Coronary artery (tissue), 2 donors: Measurements from ENCODE around the gene PPP3R1.
"Not testable (repeated sequence)": the region's sequence is repeated elsewhere in the genome, so short reads cannot be mapped to it uniquely, and the experiment has no call there.

Source experiments
- DNase-seq: peaks from one replicate; pipeline ENCODE4 v3.0.0-alpha.2; 2017; ENCODE audit warnings: low spot score
- H3K27ac ChIP-seq, 2 donors: fragments of 200-600 bp; sonication (generic); one replicate each; pipeline ENCODE4 v1.5.1; 2016 to 2019
- H3K4me3 ChIP-seq: fragments of 200-600 bp; sonication (generic); 2 replicates; pipeline ENCODE4 v1.5.1; 2016; ENCODE audit warnings: mild to moderate bottlenecking, moderate library complexity
- TF ChIP-seq, protein P1 (sequence below): fragments of 200-600 bp; sonication (generic); IDR thresholded peaks from one replicate; pipeline ENCODE4 v1.5.1; 2019; ENCODE audit warnings: antibody characterized with exemption

Gene PPP3R1

DNA sequence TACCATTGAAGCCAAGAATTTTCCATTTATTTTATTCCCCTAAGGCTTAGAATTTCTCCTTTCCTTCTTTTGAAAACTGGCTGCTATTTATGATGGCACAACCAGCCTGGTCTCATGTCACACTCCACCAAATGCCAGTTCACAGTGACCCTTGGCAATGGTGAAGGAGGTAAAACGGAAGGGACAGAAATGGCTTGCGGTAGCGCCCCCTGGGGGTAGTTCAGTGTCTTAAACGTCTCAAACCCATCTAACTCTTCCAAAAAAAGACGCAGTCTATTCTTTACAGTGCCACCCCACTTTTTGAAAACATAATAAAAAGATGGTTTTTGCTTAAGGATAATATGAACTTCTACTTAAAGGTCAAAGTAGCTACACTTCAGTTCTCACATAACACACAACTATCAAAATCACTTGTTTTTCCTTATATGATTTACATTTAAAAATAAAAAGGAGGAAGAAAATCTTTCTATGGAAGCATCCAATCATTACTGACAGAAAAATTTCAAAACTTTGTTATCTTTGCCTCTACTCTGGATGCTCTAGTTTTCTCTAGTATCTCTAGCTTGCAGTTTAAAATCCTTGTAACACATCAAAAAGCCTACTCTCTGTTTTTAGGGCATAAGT is 66.7 kb downstream of the PPP3R1 start:
- no peak overlapping the region for H3K4me3 ChIP-seq
- TF ChIP-seq, protein P1, sequence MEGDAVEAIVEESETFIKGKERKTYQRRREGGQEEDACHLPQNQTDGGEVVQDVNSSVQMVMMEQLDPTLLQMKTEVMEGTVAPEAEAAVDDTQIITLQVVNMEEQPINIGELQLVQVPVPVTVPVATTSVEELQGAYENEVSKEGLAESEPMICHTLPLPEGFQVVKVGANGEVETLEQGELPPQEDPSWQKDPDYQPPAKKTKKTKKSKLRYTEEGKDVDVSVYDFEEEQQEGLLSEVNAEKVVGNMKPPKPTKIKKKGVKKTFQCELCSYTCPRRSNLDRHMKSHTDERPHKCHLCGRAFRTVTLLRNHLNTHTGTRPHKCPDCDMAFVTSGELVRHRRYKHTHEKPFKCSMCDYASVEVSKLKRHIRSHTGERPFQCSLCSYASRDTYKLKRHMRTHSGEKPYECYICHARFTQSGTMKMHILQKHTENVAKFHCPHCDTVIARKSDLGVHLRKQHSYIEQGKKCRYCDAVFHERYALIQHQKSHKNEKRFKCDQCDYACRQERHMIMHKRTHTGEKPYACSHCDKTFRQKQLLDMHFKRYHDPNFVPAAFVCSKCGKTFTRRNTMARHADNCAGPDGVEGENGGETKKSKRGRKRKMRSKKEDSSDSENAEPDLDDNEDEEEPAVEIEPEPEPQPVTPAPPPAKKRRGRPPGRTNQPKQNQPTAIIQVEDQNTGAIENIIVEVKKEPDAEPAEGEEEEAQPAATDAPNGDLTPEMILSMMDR = no peak
- no peak for DNase-seq
- H3K27ac ChIP-seq = no peak overlapping the region

DNA sequence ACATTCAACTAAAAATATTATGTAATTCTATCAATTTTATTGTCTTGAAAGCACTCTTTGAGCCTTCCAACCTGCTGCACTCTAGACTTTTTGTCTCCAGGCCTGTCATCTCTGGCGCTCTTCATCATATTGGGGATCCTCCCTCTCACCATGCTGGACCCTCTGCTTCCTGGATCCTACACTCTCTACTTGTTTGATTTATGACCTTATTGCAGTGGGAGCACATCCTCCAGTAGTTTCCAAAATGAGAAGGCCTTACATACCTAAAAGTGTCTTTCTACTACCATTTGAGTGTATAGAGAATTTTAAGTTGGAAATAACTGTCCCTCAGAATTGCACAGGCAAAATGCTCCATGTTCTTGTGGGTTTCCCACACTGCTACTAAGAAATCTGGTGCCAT is 69.4 kb downstream of the PPP3R1 start:
- TF ChIP-seq, protein P1 = no peak
- H3K4me3 ChIP-seq = no peak overlapping the region
- DNase-seq = no peak
- no peak overlapping the region for H3K27ac ChIP-seq

DNA sequence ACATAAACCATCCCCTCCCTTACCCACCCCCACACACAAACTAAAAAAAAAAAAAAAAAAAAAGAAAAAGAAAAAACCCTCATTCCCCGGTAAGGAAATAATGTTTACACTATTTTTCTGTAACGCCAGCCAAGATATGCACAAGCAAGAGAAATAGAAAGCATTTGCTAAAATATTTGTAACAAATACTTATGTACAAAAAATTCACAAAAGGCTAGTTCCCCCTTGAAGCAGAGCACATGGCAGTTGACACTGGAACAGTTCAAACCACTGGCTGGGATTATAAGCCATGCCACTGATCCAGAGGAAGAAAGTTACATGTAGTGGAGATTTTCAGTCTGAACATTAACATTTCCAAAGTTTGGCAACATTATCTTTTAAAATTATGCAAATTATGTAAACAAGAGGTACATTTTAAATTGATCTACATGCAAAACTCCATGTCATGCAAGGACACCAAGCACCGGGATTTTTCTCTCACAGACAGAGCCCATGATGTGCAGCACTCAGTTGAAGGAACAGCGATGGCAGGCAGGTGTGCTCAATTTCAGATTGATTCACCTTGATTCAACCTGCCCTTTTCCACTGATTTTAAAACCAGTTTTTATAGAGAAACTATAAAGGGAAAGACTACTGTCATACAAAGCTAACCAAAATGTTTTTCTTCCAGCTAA is 73.2 kb downstream of the PPP3R1 start:
- Histone ChIP-seq H3K27ac (no peak overlapping the region), H3K4me3 (no peak overlapping the region)
- no peak for DNase-seq
- TF ChIP-seq, protein P1 = no peak

DNA sequence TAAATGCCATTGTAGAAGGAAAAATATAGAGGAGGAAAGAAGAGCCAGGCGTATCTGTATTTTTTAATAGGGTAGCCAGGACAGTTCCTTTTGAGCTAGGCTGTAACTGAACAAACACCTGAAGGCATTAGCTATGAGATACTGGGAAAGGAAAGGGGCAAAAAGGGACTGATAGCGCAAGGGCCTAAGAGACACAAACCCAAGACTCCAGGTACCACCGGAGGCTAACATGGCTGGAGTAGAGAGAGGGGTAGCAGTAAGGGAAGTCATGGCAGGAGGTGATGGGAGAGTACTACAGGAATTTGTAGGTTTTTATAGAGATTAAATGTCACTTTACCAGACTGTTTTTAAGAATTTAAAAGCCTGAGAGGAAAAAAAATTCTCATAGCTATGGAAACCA is 73.9 kb downstream of the PPP3R1 start:
- DNase-seq = no peak
- Histone ChIP-seq H3K27ac (no peak overlapping the region), H3K4me3 (no peak overlapping the region)
- TF ChIP-seq, protein P1 = no peak

DNA sequence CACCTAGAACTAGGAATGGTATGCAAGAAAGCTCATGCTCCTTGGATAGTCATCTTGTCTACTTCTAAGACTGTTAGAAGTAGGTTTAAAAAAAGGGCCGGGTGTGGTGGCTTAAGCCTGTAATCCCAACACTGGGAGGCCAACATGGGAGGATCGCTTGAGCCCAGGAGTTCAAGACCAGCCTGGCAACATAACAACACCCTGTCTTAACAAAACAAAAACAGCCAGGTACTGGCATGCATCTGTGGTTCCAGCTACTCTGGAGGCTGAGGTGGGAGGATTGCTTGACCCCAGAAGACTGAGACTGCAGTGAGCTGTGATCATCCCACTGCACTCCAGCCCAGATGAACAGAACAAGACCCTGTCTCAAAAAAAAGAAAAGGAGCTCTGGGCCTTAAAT is 74.8 kb downstream of the PPP3R1 start:
- Histone ChIP-seq H3K27ac (no peak overlapping the region), H3K4me3 (no peak overlapping the region)
- TF ChIP-seq, protein P1 = no peak
- DNase-seq = no peak

DNA sequence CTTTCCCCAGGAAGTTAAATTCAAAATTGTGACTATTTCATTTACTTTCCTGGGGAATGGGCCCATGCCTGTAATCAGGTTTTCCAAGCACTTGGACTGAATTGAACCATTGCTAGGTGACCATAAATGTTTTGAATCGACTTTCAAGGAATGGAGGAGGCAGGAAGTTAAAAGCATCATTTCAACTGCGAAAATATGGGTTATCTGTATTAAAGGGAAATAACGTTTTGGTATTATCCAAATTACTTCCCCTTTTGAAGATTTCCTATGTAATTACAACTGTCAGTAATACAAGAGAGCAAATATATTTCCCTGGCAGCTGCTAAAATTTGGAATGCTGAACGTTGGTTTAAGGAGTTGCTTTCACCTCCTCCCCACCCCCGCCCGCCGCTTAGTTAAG is 75.7 kb downstream of the PPP3R1 start:
- TF ChIP-seq, protein P1 = no peak
- H3K4me3 ChIP-seq = no peak overlapping the region

DNA sequence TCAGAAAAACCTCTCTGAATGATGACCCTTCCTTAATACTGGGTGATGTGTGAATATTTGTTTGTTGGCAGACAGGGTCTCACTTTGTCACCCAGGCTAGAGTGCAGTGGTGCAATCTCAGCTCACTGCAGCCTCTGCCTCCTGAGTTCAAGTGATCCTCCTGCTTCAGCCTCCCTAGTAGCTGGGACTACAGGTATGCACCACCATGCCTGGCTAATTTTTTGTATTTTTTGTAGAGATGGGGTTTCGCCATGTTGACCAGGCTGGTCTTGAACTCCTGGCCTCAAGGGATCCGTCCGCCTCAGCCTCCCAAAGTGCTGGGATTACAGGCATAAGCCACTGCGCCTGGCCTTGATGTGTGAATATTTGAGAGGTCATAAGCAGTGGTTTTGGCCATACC is 77.1 kb downstream of the PPP3R1 start:
- H3K27ac ChIP-seq, DNase-seq, H3K4me3 ChIP-seq: not testable (repeated sequence)

More for the DNA sequence above, 75.7 kb downstream of the PPP3R1 start:
- DNase-seq = no peak
- H3K27ac ChIP-seq = no peak overlapping the region
